ENCODE measurements around the gene CIAO3. TPM values are rescaled to one million over a fixed set of nuclear protein-coding genes. Genes with fewer than 3 reads are reported as not detected.

The CIAO3 gene
- total RNA-seq, 1 experiment from 2014 or later = 50.9 TPM

GRCh38 chr16:782766-783403, 42.1 kb upstream of the CIAO3 start:
- Mint-ChIP-seq H3K27me3 (ENCODE audit: low read depth) (no peaks in the 10 kb centered on the region), H3K4me1 (no peaks in the 10 kb centered on the region), H3K36me3 (no peaks in the 10 kb centered on the region), H3K27ac (no peak overlapping the region), H3K9me3 (no peaks in the 10 kb centered on the region), H3K4me3 (no peak overlapping the region)
- ATAC-seq = no peak
- CTCF ChIA-PET = interaction anchor here (0.6 to 3.0 kb wide), 9 partner anchors 18 to 1209 kb away, joined by 3 to 18 read pairs (median 4); partner anchors contain the start of genes CIAO3 and GNG13
- DNase-seq (ENCODE audit: low spot score) = no peak
- TF ChIP-seq ATF3 (CRISPR knock-in tag; conservative IDR thresholded peaks at IDR 0.05) (0 out of 2 replicates have a peak, but pooled peaks have one; percentile 37), ATF1 (CRISPR knock-in tag; IDR thresholded peaks at IDR 0.05) (no peak), MLX (CRISPR knock-in tag; IDR thresholded peaks at IDR 0.05) (no peak), CBFB (CRISPR knock-in tag; IDR thresholded peaks at IDR 0.05; ENCODE audit: low read depth) (no peak)
- POLR2A ChIA-PET = no interaction called here

GRCh38 chr16:782258-782657, 41.5 kb upstream of the CIAO3 start:
- Mint-ChIP-seq H3K9me3 (no peaks in the 10 kb centered on the region), H3K36me3 (no peaks in the 10 kb centered on the region), H3K27ac (no peak overlapping the region), H3K4me3 (no peak overlapping the region), H3K4me1 (no peaks in the 10 kb centered on the region), H3K27me3 (ENCODE audit: low read depth) (no peaks in the 10 kb centered on the region)
- ATAC-seq (no peak), DNase-seq (ENCODE audit: low spot score) (no peak)
- CTCF ChIA-PET = interaction anchor here (1.0 to 1.4 kb wide), 3 partner anchors 19 to 61 kb away, joined by 3 to 4 read pairs (median 3); partner anchors contain the start of gene GNG13
- TF ChIP-seq ERG (CRISPR knock-in tag; IDR thresholded peaks at IDR 0.05) = no peak
- no peak for TF ChIP-seq NFE2L1 (CRISPR knock-in tag; IDR thresholded peaks at IDR 0.05)
- no peak for TF ChIP-seq MAX (CRISPR knock-in tag; IDR thresholded peaks at IDR 0.05)
- no peak for TF ChIP-seq ZNF416 (CRISPR knock-in tag; IDR thresholded peaks at IDR 0.05)
- TF ChIP-seq E2F5 (CRISPR knock-in tag; IDR thresholded peaks at IDR 0.05) = no peak
- TF ChIP-seq ATF3 (CRISPR knock-in tag; conservative IDR thresholded peaks at IDR 0.05) = no peak
- TF ChIP-seq CTCF (IDR thresholded peaks at IDR 0.05) = no peak
- TF ChIP-seq HMGA2 (CRISPR knock-in tag; IDR thresholded peaks at IDR 0.05) = no peak
- no peak for TF ChIP-seq SMAD4 (CRISPR knock-in tag; IDR thresholded peaks at IDR 0.05)
- no peak for TF ChIP-seq NFATC4 (CRISPR knock-in tag; IDR thresholded peaks at IDR 0.05)
- no peak for TF ChIP-seq PRRX2 (CRISPR knock-in tag; IDR thresholded peaks at IDR 0.05)
- TF ChIP-seq SMAD3 (CRISPR knock-in tag; IDR thresholded peaks at IDR 0.05; ENCODE audit: borderline replicate concordance) = no peak
- TF ChIP-seq ZNF532 (CRISPR knock-in tag; IDR thresholded peaks at IDR 0.05; ENCODE audit: borderline replicate concordance) = no peak
- TF ChIP-seq RELA (CRISPR knock-in tag; IDR thresholded peaks at IDR 0.05; ENCODE audit: borderline replicate concordance) = no peak
- no peak for TF ChIP-seq ATF6 (CRISPR knock-in tag; IDR thresholded peaks at IDR 0.05)
- POLR2A ChIA-PET = no interaction called here
